PFSK-1 (cell line): ENCODE measurements around the gene FLII.

Experiments used
- FOXP2 ChIP-seq: optimal IDR thresholded peaks from 2 replicates; pipeline ENCODE3; 2011; ENCODE audit warnings: borderline replicate concordance, control low read depth, inconsistent platforms; ENCODE audit not compliant: insufficient read depth; ENCODE audit errors: extremely low read length, extremely low read depth
- POLR2AphosphoS5 ChIP-seq: IDR thresholded peaks from 2 replicates; pipeline ENCODE4 v1.6.1; 2012; ENCODE audit warnings: low read depth, mild to moderate bottlenecking, control low read depth, low read length, moderate library complexity
- SIN3A ChIP-seq: IDR thresholded peaks from 2 replicates; pipeline ENCODE4 v1.6.1; 2012; ENCODE audit warnings: mild to moderate bottlenecking, low read length, moderate library complexity, borderline replicate concordance; ENCODE audit not compliant: insufficient read depth
- TAF1 ChIP-seq: IDR thresholded peaks from 2 replicates; pipeline ENCODE4 v1.6.1; 2012; ENCODE audit warnings: low read length, control low read depth, borderline replicate concordance; ENCODE audit not compliant: insufficient read depth
- TF ChIP-seq, protein P1 (sequence below), 2 experiments: IDR thresholded peaks; 2 replicates each; pipeline versions ENCODE4 v1.6.1 to v1.8.0; 2011 to 2012; ENCODE audit warnings: low read depth in 2 of 2, low read length in 2 of 2, control low read depth in 1 of 2, inconsistent platforms in 1 of 2, mild to moderate bottlenecking in 1 of 2, moderate library complexity in 1 of 2; ENCODE audit not compliant: insufficient read depth in 1 of 2

Gene FLII

DNA sequence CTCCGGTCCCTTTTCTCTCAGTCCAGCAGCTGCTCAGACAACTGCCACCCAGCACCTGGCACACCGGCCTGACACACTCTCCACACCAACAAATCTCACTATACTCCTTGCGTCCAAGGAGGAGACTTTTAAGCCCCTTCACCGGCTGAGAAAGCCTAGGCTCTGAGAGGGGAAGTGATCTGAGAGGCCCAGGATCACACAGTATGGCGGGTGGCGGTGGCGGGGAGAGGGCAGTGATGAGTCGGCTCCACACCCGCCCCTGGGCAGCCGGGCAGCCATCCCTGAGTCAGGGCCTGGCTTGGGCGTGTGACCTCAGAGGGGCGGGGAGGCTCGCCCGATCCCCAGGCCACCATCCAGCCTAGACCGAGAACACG, 569 bp downstream of the FLII start:
- TF ChIP-seq FOXP2 (no peak), POLR2AphosphoS5 (peak; percentile 60; the same call in 1 of the 2 replicates), TAF1 (peak; percentile 69; the same call in 1 of the 2 replicates), SIN3A (0 out of 2 replicates have a peak, but pooled peaks have one; percentile 45)
- TF ChIP-seq, protein P1, sequence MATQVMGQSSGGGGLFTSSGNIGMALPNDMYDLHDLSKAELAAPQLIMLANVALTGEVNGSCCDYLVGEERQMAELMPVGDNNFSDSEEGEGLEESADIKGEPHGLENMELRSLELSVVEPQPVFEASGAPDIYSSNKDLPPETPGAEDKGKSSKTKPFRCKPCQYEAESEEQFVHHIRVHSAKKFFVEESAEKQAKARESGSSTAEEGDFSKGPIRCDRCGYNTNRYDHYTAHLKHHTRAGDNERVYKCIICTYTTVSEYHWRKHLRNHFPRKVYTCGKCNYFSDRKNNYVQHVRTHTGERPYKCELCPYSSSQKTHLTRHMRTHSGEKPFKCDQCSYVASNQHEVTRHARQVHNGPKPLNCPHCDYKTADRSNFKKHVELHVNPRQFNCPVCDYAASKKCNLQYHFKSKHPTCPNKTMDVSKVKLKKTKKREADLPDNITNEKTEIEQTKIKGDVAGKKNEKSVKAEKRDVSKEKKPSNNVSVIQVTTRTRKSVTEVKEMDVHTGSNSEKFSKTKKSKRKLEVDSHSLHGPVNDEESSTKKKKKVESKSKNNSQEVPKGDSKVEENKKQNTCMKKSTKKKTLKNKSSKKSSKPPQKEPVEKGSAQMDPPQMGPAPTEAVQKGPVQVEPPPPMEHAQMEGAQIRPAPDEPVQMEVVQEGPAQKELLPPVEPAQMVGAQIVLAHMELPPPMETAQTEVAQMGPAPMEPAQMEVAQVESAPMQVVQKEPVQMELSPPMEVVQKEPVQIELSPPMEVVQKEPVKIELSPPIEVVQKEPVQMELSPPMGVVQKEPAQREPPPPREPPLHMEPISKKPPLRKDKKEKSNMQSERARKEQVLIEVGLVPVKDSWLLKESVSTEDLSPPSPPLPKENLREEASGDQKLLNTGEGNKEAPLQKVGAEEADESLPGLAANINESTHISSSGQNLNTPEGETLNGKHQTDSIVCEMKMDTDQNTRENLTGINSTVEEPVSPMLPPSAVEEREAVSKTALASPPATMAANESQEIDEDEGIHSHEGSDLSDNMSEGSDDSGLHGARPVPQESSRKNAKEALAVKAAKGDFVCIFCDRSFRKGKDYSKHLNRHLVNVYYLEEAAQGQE (IDR thresholded peaks at IDR 0.05; ENCODE audit: insufficient read depth in 1 of 2, low read depth in 2 of 2, low read length in 2 of 2) = no peak

DNA sequence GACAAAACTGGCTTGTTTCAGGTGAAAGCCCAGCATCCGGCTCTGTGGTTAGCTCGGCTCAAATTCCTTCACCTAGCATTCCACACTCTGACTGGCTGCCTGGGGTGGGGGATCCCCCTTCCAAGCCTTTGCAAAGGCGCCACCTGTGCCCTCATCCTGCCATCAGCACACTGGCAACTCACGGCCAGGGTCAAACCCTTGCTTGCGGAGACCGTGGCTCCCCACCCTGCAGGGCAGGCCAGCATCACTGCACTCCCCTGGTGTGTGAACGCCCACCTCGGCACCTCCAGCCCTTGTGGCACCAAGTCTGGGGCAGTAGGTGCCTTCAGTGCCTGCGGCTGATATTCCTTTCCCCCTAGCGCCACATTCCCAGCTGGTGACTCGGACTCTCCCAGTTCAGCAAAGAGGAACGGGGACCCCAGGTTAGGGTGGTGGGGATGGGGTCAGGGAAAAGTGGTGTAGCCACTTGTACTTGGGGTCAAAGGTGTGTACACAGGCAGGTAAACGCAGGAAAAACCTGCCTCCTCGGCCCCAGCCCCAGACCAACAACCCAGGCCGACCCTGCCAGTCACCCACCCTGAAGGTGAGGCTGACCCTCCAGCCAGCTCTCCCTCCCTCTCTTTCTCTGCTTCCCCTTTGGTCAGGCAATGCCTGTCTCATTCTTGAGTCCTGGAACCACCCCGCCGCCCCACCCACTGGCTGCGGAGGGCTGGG, 1.1 kb downstream of the FLII start:
- no peak for TF ChIP-seq FOXP2
- TF ChIP-seq, protein P1 (IDR thresholded peaks at IDR 0.05; ENCODE audit: insufficient read depth in 1 of 2, low read depth in 2 of 2, low read length in 2 of 2) = no peak
- no peak; the same call in 1 of the 2 replicates for TF ChIP-seq SIN3A
- no peak for TF ChIP-seq POLR2AphosphoS5
- TF ChIP-seq TAF1 = no peak

DNA sequence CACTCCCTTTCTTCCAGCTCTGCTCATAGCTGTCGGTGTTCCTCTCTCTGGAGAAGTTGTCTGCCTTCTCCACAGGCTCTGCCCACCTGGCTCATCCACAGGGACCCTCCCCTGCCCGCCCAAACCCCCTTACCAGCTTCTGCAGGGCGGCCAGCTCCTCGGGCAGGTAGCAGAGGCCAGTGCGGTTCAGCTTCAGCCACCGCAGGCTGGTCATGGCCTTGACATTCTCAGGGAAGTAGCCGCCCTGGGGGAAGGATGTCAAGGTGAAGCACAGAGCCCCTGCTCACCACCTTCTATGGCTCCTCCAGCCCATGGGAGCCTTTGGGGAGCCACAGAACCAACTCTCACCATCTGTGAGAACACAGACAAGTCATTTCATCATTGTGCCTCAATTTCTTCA, 1.8 kb downstream of the FLII start:
- TF ChIP-seq FOXP2 (no peak), POLR2AphosphoS5 (no peak)

DNA sequence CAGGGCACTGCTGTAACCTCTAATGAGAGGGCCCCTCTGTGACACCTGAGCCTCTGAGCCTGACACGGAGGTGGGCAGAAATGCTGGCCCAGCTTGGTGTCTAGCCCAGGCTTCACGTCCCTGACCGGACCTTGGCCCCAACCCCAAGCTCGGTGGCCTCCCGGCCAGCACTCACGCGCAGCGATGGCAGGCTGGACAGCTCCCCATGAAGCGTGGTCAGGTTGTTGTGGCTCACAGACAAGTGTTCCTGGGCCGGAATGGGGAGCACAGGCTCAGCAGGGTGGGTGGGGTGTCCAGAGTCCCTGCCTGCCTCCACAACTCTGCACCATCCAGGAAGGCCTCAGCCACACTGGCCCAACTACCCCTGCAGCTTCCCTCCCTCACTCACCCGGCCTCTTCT, 2.2 kb downstream of the FLII start:
- TF ChIP-seq, protein P1 (IDR thresholded peaks at IDR 0.05; ENCODE audit: insufficient read depth in 1 of 2, low read depth in 2 of 2, low read length in 2 of 2) = 0 out of 4 replicates have a peak, but pooled peaks have one; percentile 31 to 56
- TF ChIP-seq POLR2AphosphoS5 = no peak

DNA sequence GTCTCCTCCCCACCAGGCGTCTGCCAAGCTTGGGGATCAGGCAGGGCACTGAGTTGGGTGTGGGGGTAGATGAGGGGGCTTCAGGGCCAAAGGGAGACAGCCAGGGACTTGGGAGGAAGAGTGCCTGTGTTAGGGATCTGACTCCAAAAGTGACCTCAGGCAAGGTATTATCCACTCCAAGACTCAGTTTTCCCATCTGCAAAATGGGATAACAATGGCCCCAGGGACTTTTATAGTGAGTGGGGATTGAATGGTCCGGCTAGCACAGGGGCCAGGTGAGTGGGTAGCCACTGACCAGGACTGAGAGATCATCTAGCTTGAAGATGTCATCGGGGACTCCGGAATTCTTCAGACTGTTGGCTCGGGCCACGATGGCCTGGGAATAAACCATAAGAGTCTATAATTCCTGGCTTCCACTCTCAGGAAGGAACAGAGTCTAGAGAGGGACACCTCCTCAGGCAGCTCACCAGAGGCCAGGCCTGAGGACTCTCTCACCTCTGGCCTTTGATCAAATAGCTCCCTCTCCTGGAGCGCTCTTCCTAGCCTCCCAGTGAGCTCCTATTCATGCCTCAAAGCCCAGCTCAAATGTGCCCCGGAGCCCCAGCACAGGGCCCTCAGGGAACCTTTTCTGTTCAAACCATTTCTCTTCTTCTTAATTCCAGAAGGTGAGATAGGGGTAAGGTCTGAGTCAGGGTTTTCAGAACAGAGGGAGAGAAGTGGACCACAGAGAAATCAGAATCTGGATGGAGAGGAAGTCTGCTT, 3.5 kb downstream of the FLII start:
- TF ChIP-seq, protein P1 (IDR thresholded peaks at IDR 0.05; ENCODE audit: insufficient read depth in 1 of 2, low read depth in 2 of 2, low read length in 2 of 2) = no peak
- TF ChIP-seq FOXP2 (no peak), TAF1 (no peak), POLR2AphosphoS5 (no peak), SIN3A (no peak)
